NCI-H446 treated with DMSO at 0.1 percent for 48 hours (cell line): ENCODE results near the gene SEMA3C.

Experiments used
- DNase-seq: peaks from one replicate; lab custom pipeline; 2025; lab: John Stamatoyannopoulos, UW

Gene SEMA3C

GRCh38 chr7:80918909-80919721 is at the start of gene SEMA3C:
TSS of gene SEMA3C (minus strand) at chr7:80919051. CDS start at chr7:80916781, 2,270 bp downstream.
- peak; percentile 81 for DNase-seq

DNA sequence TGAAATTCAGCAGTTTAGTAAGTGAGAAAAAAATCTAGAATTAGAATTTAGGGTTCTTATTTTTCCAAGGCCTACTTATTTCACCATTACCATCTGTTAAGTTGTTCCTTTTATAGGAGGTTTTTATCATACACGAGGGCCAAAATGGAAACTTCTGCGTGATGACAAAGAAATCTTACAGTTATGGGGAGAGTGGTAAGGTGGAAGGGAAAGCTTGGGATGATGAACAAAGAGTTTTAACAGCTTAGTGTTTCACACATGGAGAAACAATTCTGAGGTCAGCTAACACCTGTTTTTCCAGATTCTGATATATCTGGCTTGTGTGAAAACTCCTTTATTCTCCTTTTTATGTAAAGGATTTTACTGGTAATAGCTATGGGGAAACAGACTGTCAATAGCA is 49.8 kb upstream of the SEMA3C start:
- no peak for DNase-seq

DNA sequence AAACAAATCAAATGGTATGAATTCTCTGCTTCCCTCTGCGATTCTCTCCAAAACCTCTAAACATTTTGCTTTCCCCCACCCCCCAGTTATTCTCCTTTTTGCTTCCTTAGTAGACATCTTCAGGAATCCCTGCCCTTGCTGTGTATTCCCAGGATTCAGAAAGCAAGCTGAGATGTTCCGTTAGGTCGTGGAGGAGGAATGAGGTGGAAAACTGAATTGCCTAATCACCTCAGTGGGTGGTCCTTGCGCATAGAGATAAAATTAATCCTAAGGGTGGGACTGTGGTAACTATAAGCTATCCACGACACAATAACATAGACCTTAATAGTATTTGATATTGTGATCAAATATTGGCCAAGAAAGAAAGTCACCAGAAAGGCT is 49.1 kb upstream of the SEMA3C start:
- DNase-seq, result no peak

- peak; percentile 2 for DNase-seq
Observed at GRCh38 chr7:80967071-80967916, 48.4 kb upstream of the SEMA3C start.

DNA sequence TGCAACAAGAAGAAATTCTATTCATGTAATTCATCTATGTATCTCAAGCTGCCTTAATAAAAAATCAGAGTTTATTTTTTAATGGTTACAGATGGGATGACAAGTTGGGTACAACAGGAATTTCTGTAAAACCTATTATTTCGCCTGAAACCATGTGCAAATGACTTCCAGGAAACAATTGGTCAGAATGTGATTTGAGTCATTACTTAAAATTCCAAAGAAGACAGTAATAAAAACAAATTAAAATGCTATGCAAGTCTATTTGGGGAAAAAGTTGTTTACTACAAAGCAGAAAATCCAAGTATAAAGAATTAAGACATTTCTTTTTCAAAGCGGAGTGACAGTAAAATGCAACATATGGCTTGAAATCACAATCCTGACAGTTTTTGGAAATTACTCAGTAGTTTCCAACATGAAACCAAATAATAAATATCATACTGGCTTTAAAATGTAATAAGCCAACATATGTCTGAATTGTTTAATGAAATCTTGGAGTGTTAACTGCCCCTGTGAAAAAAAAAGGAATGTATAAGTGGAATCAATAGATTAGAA is 41.5 kb upstream of the SEMA3C start:
- DNase-seq, result no peak

DNA sequence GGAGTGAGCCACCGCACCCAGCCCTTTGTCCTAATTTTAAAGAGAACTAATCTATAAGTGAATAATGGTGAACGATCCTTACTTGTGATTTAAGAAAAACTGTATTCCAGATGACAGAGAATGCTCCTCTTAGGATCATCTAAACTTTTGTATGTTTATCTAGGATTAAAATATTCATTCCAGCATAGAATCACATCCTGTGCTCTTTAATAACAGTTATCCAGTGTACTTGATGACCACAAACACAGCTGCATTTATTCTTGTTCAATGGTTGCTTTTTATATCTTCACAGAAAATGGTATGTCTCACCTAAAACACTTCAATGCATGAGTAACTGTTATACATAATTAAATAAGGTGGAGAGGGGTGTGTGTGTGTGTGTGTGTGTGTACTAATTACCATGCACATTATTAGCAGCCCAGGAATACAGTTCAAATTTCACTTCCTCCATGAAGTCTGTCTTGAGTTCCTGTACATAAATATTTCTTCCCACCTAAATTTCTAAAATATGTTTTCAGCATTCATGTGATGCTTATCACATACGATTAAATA is 38.5 kb upstream of the SEMA3C start:
- DNase-seq, result no peak

- no peak for DNase-seq
Observed at GRCh38 chr7:80954191-80954590, 35.3 kb upstream of the SEMA3C start.

GRCh38 chr7:80950550-80950967 is 31.7 kb upstream of the SEMA3C start:
- no peak for DNase-seq

- DNase-seq, result no peak
Observed at GRCh38 chr7:80949449-80949848, 30.6 kb upstream of the SEMA3C start.

DNA sequence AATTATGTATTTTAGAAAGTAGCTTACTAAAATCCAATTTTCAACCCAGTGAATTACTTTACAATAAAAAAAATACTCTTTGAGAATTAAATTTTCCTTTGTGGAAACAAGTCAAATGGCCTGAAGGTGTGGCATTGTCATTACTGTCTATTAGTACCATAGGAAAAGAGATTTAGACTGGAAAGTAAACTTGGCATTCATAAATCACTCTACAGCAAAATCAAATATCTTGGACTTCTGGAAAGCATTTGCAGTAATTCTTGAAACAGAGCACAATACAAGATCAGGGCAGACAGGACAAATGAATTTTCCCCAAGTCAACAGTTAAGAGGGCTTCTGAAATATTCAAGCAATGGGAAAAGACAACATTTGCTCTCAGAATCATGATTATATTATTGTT is 28.0 kb upstream of the SEMA3C start:
- no peak for DNase-seq

GRCh38 chr7:80945976-80946375 is 27.1 kb upstream of the SEMA3C start:
- DNase-seq, result peak; percentile 1

DNA sequence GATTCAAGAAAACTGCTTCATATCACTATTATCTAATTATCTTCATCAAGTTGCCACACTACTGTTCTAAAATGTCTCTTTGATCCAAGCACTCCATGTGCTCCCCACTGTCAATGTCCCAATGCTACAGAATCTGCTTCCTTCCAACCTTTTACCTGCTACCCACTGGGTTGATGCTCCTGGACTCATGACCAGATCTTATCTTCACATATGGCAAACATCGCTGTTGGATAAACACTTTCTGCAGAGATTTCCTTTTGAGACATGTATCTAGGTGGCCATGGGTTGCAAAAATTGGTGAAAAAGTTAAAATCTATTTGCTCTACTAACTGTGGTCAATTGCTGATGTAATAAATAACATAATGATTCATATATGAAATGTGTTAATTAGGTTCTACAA is 24.5 kb upstream of the SEMA3C start:
- no peak for DNase-seq

DNA sequence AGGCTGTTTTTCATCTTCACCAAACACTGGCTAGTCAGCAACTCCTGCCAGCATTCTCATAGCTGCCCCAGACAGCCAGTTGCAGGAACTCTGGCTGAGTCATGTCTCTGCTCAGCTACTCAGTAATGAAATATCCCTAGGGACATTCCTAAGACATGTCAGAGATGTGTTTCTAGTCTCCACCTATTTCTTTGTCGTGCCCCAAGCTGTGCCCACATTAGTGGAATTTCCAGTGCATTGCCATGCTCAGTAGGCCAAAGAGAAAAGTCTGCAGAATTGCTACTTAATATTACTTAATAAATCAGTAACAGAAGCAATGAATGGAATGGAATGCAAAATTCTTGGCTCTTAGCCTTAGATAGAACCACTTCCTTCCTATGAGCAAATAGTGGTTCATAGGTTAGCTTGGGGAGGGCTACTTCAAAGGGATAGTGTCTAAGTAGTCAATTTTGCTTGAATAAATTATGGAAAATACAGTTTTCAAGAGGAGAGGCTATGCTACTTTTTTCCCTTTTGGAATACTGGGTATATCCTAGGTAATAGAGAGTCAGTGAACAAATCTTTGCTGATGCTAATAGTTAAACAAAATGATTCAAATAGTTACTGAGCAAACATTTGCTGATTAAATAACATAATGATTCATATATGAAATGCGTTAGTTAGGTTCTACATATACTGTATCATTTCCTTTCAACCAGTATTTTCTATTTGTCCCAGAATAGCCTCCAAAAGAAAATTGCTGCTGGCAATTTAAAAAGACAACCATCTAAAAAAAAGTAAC is 23.6 kb upstream of the SEMA3C start:
- DNase-seq, result peak; percentile 53

GRCh38 chr7:80941208-80941758 is 22.4 kb upstream of the SEMA3C start:
- DNase-seq, result peak; percentile 6

DNA sequence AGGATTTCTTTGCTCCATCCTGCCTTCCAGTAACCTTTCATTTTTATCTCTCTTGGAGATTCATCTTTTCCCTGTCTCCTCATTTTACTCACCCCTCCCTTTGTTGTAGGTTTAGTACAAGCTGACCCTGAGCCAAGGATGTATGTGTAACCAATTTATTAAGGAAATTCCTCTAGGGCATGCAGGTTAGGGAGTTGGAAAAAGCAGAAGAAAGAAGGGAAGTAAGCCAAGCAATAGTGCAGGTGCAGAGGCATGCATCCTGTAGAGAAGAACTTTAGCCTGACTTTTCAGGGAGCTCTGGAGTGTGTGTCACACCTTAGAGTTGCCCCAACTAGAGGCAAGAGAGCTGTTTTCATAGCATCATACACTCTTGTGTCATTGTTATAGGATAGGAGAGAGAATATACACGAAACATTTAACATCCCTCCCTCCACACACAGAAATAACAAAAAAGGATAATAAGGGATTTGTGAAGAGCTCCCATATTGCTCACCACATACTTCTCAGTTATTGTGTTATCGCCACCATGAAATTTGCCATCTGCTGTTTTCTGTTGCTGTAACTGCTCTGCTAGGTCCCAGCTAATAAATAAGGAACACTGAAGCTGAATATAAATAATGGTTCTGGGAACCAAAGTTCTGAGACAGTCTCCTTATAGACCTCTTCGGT is 21.8 kb upstream of the SEMA3C start:
- DNase-seq, result no peak

- DNase-seq, result no peak
Observed at GRCh38 chr7:80937336-80937735, 18.5 kb upstream of the SEMA3C start.

DNA sequence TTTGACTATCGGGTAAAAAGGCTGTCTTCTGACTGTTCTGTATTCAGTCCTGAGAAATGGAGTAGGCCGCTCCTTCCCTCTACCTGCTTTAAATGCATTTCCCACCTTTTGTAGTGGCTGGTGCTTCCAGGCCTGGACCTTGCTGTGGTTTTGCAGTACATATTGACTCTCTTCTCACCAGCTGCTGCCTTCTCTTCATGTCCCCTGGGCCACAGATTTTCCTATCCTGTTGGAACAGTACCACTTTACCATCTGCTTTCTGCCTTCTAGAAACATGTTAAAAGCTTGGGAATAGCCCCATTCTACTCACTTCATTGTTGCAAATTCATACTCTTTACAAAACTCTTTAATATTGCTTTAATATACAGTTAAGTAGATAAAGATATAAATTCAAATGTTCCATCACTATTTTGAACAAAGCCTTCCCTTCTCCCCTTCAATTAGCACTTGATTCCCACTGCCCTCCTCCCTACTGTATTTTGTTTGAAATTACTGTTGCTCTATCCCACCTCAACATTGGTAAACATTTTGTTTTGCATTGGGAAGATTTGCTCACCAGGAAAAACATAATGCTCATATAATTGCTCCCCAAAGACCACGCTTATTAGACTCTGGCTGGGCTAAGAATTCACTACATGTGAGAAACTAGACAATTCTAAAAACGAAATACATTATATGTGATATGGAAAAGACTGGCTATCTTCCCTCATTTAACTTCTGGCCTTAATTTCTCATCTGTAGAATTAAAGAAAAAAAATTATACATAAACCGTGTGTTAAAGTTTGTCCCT is 17.3 kb upstream of the SEMA3C start:
- no peak for DNase-seq

DNA sequence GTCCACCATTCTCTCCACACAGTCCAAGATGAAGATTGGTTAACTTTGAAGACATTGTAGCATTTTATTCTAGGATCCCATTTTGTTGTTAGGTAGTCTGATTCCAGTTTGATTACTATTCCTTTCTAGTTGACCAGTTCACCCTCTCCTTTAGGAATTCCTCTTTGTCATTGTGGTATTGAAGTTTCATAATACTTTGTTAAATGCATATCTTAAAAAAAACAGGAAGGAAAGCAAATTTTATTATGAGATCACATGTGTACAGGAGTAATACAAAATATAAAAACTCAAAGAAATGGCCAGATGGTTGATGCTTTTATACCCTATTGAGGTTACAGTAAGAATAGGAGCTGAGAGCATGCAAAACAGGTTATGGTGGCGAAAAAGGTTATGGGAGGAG is 15.5 kb upstream of the SEMA3C start:
- no peak for DNase-seq

DNA sequence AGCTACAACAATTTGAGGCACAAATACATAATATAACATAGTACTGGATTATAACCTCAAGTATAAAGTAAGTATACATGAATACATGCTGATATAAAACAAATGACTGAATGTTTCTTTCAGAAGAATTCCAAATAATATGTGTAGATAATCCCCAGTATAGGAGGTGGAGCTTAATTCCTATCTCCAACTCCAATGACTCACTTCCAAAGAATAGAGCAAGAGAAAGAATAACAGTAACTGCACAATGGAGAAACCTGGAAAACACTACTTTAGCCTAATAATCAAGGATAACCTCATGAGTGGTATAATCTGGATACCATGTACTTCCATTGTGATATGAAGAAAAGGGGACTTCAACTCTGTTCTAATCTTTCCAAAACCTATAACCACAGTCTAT is 13.7 kb upstream of the SEMA3C start:
- DNase-seq, result no peak

DNA sequence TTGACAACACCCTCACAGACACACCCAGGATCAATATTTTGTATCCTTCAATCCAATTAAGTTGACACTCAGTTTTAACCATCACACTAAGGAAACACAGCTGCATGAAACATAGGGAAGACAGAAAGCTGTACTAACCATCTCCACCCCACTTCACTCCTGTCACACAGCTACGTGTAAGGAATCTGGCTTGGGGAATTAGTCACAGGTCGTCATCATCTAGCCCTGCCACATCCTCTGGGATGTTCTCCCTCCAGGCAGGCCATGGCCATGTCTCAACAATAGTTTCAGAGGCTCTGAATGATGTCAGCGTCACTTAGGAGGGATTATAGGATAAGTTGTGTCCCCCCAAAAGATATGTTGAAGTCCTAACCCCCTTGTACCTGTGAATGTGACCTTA is 10.8 kb upstream of the SEMA3C start:
- DNase-seq, result no peak
